ENCODE measurements around the gene EDIL3.

EDIL3 gene

GRCh38 chr5:83913593-83913992, 471.1 kb downstream of the EDIL3 start:
- H3K36me3 ChIP-seq (replicated peaks in 1 of 2; ENCODE audit: control insufficient read depth in 2 of 2, insufficient read depth in 2 of 2, low read length in 2 of 2): no peaks in the 10 kb centered on the region
- H3K14ac ChIP-seq (ENCODE audit: low read length): no peak overlapping the region
- no peaks in the 10 kb centered on the region for H3K27me3 ChIP-seq (ENCODE audit: control insufficient read depth in 3 of 3, insufficient read depth in 3 of 3, low read depth in 1 of 3, low read length in 3 of 3)
- no peak overlapping the region for H3K23ac ChIP-seq (ENCODE audit: low read depth, low read length, poor library complexity)
- WGBS, 2 donors (ENCODE audit: extremely low coverage in 2 of 2, insufficient read length in 2 of 2, insufficient replicate concordance in 1 of 2): no CpG with 5 or more reads among the region's 1 CpG
- H3K9me3 ChIP-seq (replicated peaks in 1 of 2; ENCODE audit: control insufficient read depth in 2 of 2, insufficient read depth in 1 of 2, low read depth in 1 of 2, low read length in 2 of 2): no peaks in the 10 kb centered on the region
- no peaks in the 10 kb centered on the region for H3K79me1 ChIP-seq (ENCODE audit: low read depth, low read length)
- no peak overlapping the region for H2BK120ac ChIP-seq (ENCODE audit: low read depth, low read length)
- H3K4me3 ChIP-seq (ENCODE audit: low read length in 2 of 2): no peak overlapping the region
- H4K8ac ChIP-seq (ENCODE audit: low read depth, low read length): no peak overlapping the region
- no peak overlapping the region for H3K27ac ChIP-seq (replicated peaks; ENCODE audit: low read length)
- DNase-seq (ENCODE audit: low spot score): no peak
- no peak overlapping the region for H4K91ac ChIP-seq (ENCODE audit: low read depth, low read length, poor library complexity)
- no peak overlapping the region for H3K9ac ChIP-seq (ENCODE audit: low read depth, low read length, poor library complexity)
- no peak overlapping the region for H2BK5ac ChIP-seq (ENCODE audit: low read length)
- no peak overlapping the region for H2BK15ac ChIP-seq (ENCODE audit: low read length)
- no peak overlapping the region for H3K4ac ChIP-seq (ENCODE audit: low read length)
- no peak overlapping the region for H3K4me2 ChIP-seq (ENCODE audit: insufficient read depth, low read length, poor library complexity, severe bottlenecking)
- H2AFZ ChIP-seq (ENCODE audit: low read length): no peak overlapping the region
- peaks cover 0 to 1% of the 10 kb centered on the region in 2 donors for H3K4me1 ChIP-seq (ENCODE audit: control insufficient read depth in 2 of 2, insufficient read depth in 1 of 2, low read depth in 1 of 2, low read length in 2 of 2)
- no peak overlapping the region for H2BK12ac ChIP-seq (ENCODE audit: low read length)
- no peak overlapping the region for H3K18ac ChIP-seq (ENCODE audit: low read length)
- H2AK5ac ChIP-seq (ENCODE audit: low read depth, low read length): no peak overlapping the region

- no peak overlapping the region for H3K4me3 ChIP-seq (ENCODE audit: low read length in 2 of 2)
- H3K79me1 ChIP-seq (ENCODE audit: low read depth, low read length): no peaks in the 10 kb centered on the region
- DNase-seq (ENCODE audit: low spot score): no peak
- no peak overlapping the region for H4K91ac ChIP-seq (ENCODE audit: low read depth, low read length, poor library complexity)
- H2BK15ac ChIP-seq (ENCODE audit: low read length): no peak overlapping the region
- no peak overlapping the region for H3K4me2 ChIP-seq (ENCODE audit: insufficient read depth, low read length, poor library complexity, severe bottlenecking)
- no peak overlapping the region for H2BK5ac ChIP-seq (ENCODE audit: low read length)
- no peaks in the 10 kb centered on the region for H3K36me3 ChIP-seq (replicated peaks in 1 of 2; ENCODE audit: control insufficient read depth in 2 of 2, insufficient read depth in 2 of 2, low read length in 2 of 2)
- no peak overlapping the region for H2BK12ac ChIP-seq (ENCODE audit: low read length)
- H3K18ac ChIP-seq (ENCODE audit: low read length): no peak overlapping the region
- no peak overlapping the region for H2AK5ac ChIP-seq (ENCODE audit: low read depth, low read length)
- no peak overlapping the region for H2BK120ac ChIP-seq (ENCODE audit: low read depth, low read length)
- no peaks in the 10 kb centered on the region for H3K27me3 ChIP-seq (ENCODE audit: control insufficient read depth in 3 of 3, insufficient read depth in 3 of 3, low read depth in 1 of 3, low read length in 3 of 3)
- WGBS, 2 donors (ENCODE audit: extremely low coverage in 2 of 2, insufficient read length in 2 of 2, insufficient replicate concordance in 1 of 2): no CpG with 5 or more reads among the region's 2 CpGs
- H2AFZ ChIP-seq (ENCODE audit: low read length): no peak overlapping the region
- H3K14ac ChIP-seq (ENCODE audit: low read length): no peak overlapping the region
- no peak overlapping the region for H3K4ac ChIP-seq (ENCODE audit: low read length)
- no peak overlapping the region for H3K9ac ChIP-seq (ENCODE audit: low read depth, low read length, poor library complexity)
- H4K8ac ChIP-seq (ENCODE audit: low read depth, low read length): no peak overlapping the region
- no peak overlapping the region for H3K23ac ChIP-seq (ENCODE audit: low read depth, low read length, poor library complexity)
- peaks cover 0 to 1% of the 10 kb centered on the region in 2 donors for H3K4me1 ChIP-seq (ENCODE audit: control insufficient read depth in 2 of 2, insufficient read depth in 1 of 2, low read depth in 1 of 2, low read length in 2 of 2)
- H3K27ac ChIP-seq (replicated peaks; ENCODE audit: low read length): no peak overlapping the region
- no peaks in the 10 kb centered on the region for H3K9me3 ChIP-seq (replicated peaks in 1 of 2; ENCODE audit: control insufficient read depth in 2 of 2, insufficient read depth in 1 of 2, low read depth in 1 of 2, low read length in 2 of 2)
Observed at GRCh38 chr5:83911367-83911919, 473.2 kb downstream of the EDIL3 start.

- Histone ChIP-seq H3K36me3 (replicated peaks in 1 of 2; ENCODE audit: control insufficient read depth in 2 of 2, insufficient read depth in 2 of 2, low read length in 2 of 2) (no peaks in the 10 kb centered on the region), H2BK12ac (ENCODE audit: low read length) (no peak overlapping the region), H3K27me3 (ENCODE audit: control insufficient read depth in 3 of 3, insufficient read depth in 3 of 3, low read depth in 1 of 3, low read length in 3 of 3) (no peaks in the 10 kb centered on the region), H3K9ac (ENCODE audit: low read depth, low read length, poor library complexity) (no peak overlapping the region), H3K9me3 (replicated peaks in 1 of 2; ENCODE audit: control insufficient read depth in 2 of 2, insufficient read depth in 1 of 2, low read depth in 1 of 2, low read length in 2 of 2) (no peaks in the 10 kb centered on the region), H3K4me3 (ENCODE audit: low read length in 2 of 2) (no peak overlapping the region), H4K91ac (ENCODE audit: low read depth, low read length, poor library complexity) (no peak overlapping the region), H3K18ac (ENCODE audit: low read length) (no peak overlapping the region), H2BK120ac (ENCODE audit: low read depth, low read length) (no peak overlapping the region), H3K4me2 (ENCODE audit: insufficient read depth, low read length, poor library complexity, severe bottlenecking) (no peak overlapping the region), H4K8ac (ENCODE audit: low read depth, low read length) (no peak overlapping the region), H3K27ac (replicated peaks; ENCODE audit: low read length) (no peak overlapping the region), H3K14ac (ENCODE audit: low read length) (no peak overlapping the region), H3K4me1 (ENCODE audit: control insufficient read depth in 2 of 2, insufficient read depth in 1 of 2, low read depth in 1 of 2, low read length in 2 of 2) (peaks cover 0 to 2% of the 10 kb centered on the region in 2 donors), H2BK15ac (ENCODE audit: low read length) (no peak overlapping the region), H3K23ac (ENCODE audit: low read depth, low read length, poor library complexity) (no peak overlapping the region), H2AK5ac (ENCODE audit: low read depth, low read length) (no peak overlapping the region), H2BK5ac (ENCODE audit: low read length) (no peak overlapping the region), H3K4ac (ENCODE audit: low read length) (no peak overlapping the region), H3K79me1 (ENCODE audit: low read depth, low read length) (no peaks in the 10 kb centered on the region), H2AFZ (ENCODE audit: low read length) (no peak overlapping the region)
- DNase-seq (ENCODE audit: low spot score): no peak
- no CpG with 5 or more reads among the region's 3 CpGs for WGBS, 2 donors (ENCODE audit: extremely low coverage in 2 of 2, insufficient read length in 2 of 2, insufficient replicate concordance in 1 of 2)
Observed at GRCh38 chr5:83900306-83900705, 484.4 kb downstream of the EDIL3 start.

- no peak for DNase-seq (ENCODE audit: low spot score)
- Histone ChIP-seq H4K91ac (ENCODE audit: low read depth, low read length, poor library complexity) (no peak overlapping the region), H3K23ac (ENCODE audit: low read depth, low read length, poor library complexity) (no peak overlapping the region), H3K27me3 (ENCODE audit: control insufficient read depth in 3 of 3, insufficient read depth in 3 of 3, low read depth in 1 of 3, low read length in 3 of 3) (no peaks in the 10 kb centered on the region), H3K9me3 (replicated peaks in 1 of 2; ENCODE audit: control insufficient read depth in 2 of 2, insufficient read depth in 1 of 2, low read depth in 1 of 2, low read length in 2 of 2) (no peaks in the 10 kb centered on the region), H3K4ac (ENCODE audit: low read length) (no peak overlapping the region), H2BK5ac (ENCODE audit: low read length) (no peak overlapping the region), H3K4me3 (ENCODE audit: low read length in 2 of 2) (no peak overlapping the region), H3K18ac (ENCODE audit: low read length) (no peak overlapping the region), H3K79me1 (ENCODE audit: low read depth, low read length) (no peaks in the 10 kb centered on the region), H2AK5ac (ENCODE audit: low read depth, low read length) (no peak overlapping the region), H3K14ac (ENCODE audit: low read length) (no peak overlapping the region), H2BK12ac (ENCODE audit: low read length) (no peak overlapping the region), H2AFZ (ENCODE audit: low read length) (no peak overlapping the region), H2BK120ac (ENCODE audit: low read depth, low read length) (no peak overlapping the region), H3K4me2 (ENCODE audit: insufficient read depth, low read length, poor library complexity, severe bottlenecking) (no peak overlapping the region), H3K4me1 (ENCODE audit: control insufficient read depth in 2 of 2, insufficient read depth in 1 of 2, low read depth in 1 of 2, low read length in 2 of 2) (peaks cover 0 to 2% of the 10 kb centered on the region in 2 donors), H3K9ac (ENCODE audit: low read depth, low read length, poor library complexity) (no peak overlapping the region), H3K27ac (replicated peaks; ENCODE audit: low read length) (no peak overlapping the region), H4K8ac (ENCODE audit: low read depth, low read length) (no peak overlapping the region), H2BK15ac (ENCODE audit: low read length) (no peak overlapping the region), H3K36me3 (replicated peaks in 1 of 2; ENCODE audit: control insufficient read depth in 2 of 2, insufficient read depth in 2 of 2, low read length in 2 of 2) (no peaks in the 10 kb centered on the region)
- WGBS, 2 donors (ENCODE audit: extremely low coverage in 2 of 2, insufficient read length in 2 of 2, insufficient replicate concordance in 1 of 2): no CpG with 5 or more reads among the region's 2 CpGs
Observed at GRCh38 chr5:83899326-83899970, 485.2 kb downstream of the EDIL3 start.

Measured in neuronal stem cell (in vitro differentiated cells).